COR-L47 (cell line): ENCODE results near the gene EVA1A.
"Not testable (repeated sequence)": the region's sequence is repeated elsewhere in the genome, so short reads cannot be mapped to it uniquely, and the experiment has no call there.

Experiments used
- DNase-seq: peaks from one replicate; lab custom pipeline; 2025; lab: John Stamatoyannopoulos, UW

The EVA1A gene

GRCh38 chr2:75516378-75517360, 44.1 kb downstream of the EVA1A start:
- peak; percentile 61 for DNase-seq

DNA sequence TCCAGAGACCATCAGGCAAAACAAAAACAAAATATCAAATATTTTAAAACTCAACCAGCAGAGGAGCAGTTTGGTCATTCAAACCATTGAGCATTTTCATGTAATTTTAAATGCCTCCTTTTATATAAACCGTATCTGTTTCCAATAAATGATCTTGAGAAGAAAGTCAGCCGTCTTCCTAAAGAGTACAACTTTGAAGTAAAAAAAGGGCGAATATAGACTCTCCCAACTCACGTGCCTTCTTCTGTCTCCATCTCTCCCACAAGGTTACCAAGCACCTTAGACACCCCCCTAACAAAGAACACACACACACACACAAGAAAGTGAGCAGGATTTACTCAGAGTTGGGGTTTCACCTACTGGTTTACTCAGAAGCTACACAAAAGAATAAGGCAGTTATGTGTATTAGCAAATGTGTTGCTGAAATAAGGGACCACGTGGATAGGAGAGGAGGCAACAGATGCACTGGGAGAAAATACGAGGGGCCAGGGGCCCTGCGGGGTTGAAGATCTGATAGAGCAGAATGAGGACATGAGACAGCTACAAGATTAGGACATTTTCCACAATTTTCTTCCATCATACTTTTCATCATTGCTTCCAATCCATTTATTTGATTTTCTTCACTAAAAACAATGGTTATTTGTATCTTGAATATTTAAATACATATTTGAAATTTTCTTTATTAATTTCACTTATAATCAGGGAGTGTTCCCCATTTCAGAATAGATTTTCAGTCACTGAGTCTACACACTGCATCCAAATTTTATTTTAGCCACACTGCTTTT, 45.0 kb downstream of the EVA1A start:
- DNase-seq: no peak

DNA sequence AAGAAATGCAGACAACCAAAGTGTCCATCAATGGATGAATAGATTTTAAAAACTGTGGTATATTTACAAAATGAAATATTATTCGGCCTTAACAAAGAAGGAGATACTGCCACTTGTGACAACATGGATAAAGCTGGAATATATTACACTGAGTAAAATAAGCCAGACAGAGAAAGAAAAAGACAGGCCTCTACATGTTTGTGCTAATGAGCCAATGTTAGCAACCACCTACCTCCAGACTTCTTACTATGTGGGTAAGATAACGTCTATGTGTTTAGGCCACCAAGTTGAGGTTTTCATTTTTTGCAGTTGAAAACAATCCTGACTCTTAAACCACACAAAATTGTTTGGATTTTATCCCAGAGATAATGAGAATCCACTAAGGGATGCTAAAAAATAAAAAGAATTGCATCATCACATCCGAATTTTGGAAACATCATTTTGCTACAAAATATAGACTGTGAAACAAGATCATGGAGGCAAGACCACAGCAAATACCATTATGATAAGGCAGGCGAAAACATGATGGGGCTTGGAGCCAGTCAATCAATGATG, 47.0 kb downstream of the EVA1A start:
- DNase-seq: no peak

- DNase-seq: no peak
Observed at GRCh38 chr2:75512455-75513212, 48.1 kb downstream of the EVA1A start.

DNA sequence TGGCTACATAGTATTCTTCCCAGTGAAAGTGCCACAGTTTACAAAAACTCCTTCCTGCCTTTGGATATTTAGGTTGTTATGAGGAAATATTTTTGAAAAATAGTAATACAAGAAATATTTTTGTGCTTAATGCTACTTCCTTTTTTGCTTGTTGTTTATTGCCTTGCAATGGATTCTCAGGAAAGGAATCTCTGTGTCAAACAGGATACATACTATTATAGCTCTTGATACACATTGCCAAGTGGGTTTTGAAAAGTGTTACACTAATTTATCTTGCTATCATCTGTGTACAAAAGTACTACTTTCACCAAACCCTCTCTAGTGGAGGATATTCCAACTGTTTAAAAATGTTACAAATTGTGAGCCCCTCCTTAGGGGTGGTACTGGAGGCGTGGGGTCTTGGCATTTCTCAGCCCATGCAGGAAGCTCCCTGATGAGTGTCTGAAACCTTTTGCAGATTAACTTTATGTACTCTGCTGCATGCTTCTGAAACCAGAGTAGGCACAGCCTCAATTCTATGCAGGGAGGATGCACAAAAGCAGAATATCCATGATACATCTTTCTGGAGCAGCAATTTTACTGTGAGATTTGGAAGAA, 54.5 kb downstream of the EVA1A start:
- no peak for DNase-seq

DNA sequence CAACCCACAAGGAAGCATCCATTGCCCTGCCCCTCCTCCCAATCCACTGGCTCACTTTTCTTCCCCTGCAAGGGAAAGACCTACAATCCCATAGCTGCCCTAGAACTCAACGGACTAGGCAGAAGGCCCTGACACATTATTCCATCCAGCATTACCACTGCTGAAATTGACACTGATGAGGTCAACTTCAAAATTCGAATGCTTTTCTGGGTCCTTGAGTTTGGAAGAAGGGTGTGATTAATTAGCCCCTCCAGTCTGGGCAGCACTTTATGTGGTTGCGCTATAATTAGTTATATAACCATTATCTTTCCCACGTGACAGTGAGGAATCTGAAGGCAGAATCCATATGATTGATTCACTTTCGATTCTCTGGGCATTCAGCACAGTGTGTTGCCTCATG, 55.7 kb downstream of the EVA1A start:
- DNase-seq: no peak

DNA sequence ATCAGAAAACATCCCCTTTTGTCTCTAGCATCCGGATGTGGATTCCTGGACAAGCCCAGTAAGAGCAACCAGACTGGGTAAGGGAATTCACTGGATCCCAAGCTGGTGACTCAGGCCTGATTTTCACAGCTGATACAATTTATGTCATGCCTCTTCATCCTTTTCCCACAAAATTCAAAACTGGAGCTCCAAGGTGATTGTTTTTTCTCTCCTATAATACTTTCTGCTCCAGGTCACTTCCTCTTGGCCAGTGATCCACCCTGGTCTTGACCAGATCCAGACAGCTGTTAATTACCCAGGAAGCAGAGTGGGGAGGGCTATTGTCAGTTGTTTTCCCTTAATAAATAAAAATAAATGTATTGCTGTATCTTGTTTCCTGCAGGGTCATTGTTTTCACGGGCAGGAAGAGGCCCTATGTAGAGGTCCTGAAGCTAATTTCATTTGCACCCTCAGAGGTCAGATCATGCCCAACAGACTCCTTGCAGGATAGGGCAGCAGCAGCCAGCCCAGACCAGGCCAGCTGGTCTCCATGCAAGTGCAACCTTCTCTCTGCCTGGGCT, 57.6 kb downstream of the EVA1A start:
- no peak for DNase-seq

GRCh38 chr2:75500633-75501032, 60.1 kb downstream of the EVA1A start:
- DNase-seq: peak; percentile 59

GRCh38 chr2:75499534-75499933, 61.2 kb downstream of the EVA1A start:
- no peak for DNase-seq

DNA sequence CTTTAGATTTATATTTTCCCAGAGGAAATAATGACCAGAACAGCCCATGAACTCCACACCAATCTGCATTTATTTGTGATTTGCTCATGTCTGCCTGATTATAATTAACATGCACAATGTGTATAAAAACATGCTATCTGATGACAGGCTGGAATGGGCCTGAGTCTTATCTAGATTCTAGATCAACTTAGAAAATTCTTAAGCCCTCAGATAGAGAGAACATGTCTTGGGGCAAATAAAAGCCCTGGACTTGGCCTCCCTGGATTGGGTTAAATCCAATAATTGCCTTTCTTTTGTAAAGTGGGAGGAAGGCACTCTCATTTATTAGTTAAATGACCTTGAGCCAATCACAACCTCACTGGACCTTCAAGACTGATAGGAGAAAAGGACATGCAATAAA, 61.8 kb downstream of the EVA1A start:
- no peak for DNase-seq

GRCh38 chr2:75497256-75497655, 63.5 kb downstream of the EVA1A start:
- no peak for DNase-seq

- no peak for DNase-seq
Observed at GRCh38 chr2:75495862-75496261, 64.9 kb downstream of the EVA1A start.

GRCh38 chr2:75494137-75494769, 66.5 kb downstream of the EVA1A start:
- DNase-seq: no peak

DNA sequence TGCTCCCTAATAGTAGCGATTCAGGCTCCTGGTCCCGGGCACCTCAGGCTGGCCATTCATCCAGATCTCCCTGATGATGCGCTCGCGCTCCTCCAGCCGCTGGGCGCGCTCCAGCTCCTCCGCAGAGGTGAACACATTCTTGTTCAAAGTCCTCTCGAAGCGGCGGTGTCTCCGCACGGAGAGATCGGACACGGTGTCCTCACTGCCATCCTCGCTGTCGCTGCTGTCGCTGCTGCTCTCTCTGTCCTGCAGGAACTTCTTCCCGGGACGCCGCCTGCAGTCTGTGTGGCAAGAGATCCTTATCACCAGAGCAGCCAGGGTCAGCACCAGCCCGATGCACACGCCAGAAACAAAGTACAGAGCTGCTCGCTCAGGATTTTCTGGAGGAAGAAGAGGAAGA, 67.5 kb downstream of the EVA1A start:
- DNase-seq: no peak

DNA sequence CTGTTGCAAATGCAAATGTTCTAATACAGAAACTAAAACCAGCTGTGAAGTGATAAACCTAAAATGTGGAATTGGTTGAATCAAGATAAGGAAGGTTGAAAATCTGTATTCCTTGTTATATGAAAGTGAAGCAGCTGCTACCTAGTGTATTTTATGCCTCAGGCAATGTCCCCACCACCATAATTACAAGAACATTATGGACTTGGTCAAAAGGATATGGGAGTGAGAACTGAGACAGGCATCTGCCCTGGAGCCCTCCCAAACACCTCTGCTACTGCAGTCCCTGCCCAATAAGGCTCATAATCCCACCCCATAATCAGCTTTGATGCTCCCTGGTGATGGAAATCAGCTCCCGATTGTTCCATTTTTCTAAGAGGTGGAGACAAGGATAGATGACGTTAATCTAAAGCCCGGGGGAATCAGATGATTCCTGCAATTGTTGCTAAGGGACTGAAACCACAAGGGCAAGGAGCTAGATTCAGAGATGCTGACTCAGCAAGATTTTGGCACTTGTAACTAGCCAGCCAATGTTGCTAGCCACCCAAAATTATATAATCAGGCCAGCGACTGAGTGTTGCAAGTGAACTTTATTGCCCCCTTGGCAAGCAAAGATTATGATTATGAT, 69.5 kb downstream of the EVA1A start:
- no peak for DNase-seq

DNA sequence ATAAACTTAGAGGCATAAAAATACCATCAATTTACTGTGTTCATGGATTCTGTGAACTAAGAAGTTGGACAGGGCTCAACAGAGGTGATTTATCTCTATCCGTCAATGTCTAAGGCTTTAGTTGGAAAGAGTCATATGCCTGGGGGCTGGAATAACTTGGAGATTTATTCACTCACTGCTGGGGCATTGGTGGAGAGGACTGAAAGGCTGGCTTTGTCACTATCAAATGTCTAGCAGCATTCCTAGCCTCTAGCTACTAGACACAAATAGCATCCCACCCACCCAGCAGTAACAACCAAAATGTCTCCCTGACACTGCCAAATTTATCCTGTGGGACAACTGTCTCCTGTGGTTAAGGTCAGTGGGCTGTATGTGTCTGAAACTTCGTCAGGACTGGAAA, 71.0 kb downstream of the EVA1A start:
- no peak for DNase-seq

DNA sequence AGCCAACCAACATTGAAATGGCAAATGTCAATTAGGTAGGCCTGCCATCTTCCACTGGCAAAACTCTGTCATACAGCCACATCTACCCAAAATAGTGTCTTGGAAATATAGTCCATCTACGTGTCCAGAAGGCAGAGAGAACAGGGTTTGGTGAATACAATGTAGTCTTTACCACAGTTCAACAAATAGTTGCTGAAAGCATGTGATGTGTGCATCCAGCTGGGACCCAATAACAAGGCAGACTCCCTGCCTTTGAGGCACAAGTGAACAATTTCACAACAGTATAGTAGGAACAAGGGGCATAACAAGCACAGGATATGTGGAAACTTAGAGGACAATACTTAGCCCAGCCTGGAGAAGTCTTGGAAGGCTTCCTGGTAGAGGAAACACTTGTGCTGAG, 72.6 kb downstream of the EVA1A start:
- DNase-seq: no peak

GRCh38 chr2:75486735-75487134, 74.0 kb downstream of the EVA1A start:
- not testable (repeated sequence) for DNase-seq

- no peak for DNase-seq
Observed at GRCh38 chr2:75484840-75485239, 75.9 kb downstream of the EVA1A start.

DNA sequence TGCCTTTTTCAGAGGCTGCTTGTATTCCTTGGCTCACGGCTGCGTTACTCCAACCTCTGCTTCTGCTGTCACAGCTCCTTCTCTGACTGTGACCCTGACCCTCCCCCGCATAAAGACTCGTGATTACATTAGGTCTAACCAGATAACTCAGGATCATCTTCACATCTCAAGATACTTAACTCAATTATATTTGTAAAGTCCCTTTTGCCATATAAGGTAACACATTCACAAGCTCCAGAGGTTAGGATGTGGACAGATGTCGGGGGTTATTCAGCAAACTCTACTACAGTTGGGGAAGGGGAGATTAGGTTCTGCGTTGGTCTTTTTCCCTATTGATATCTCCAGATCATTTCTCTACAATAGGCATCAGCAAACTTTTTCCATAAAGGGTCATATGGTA, 76.9 kb downstream of the EVA1A start:
- DNase-seq: no peak
